Measurements from ENCODE around the gene HOXC10. TPM values are rescaled to one million over a fixed set of nuclear protein-coding genes. Genes with fewer than 3 reads are reported as not detected.

HOXC10 gene
- total RNA-seq, 1 experiment from 2014 or later, result 3.8 TPM

DNA sequence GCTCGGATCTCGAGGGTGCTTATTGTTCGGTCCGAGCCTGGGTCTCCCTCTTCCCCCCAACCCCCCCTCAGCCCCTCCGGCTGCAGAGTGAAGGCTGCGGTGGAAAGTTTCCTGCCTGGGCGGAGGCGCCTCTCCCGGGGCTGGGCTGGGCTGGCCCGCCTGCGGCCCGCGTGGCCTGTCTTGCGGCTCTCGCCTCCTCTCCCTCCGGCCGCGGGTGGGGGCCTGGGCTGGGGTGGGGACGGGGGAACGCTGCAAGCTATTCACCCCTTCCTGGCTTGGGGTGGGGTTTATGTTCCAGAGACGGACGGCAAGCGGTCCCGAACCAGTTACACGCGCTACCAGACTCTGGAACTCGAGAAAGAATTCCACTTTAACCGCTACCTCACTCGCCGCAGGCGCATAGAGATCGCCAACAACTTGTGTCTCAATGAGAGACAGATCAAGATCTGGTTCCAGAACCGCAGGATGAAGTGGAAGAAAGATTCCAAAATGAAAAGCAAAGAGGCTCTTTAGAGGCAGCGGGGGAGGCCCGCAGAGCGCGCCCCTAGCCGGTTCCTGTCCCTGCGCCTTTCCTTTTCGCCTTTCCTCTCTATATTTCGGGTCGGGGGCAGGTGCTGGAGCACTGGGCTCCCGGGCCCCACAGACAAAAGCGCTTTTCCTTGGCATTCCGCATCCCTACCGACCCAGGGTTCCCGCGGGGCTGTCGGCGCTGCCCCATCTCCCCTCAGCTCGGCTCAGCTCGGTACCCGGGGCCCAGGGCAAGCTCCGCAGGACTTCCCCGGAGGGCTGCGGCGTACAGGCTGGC is 49.2 kb downstream of the HOXC10 start:
- Histone ChIP-seq H3K9me3 (ENCODE audit: control insufficient read depth in 1 of 2, insufficient read depth in 1 of 2, low read depth in 1 of 2, low read length in 2 of 2) (no peaks in the 10 kb centered on the region), H3K36me3 (ENCODE audit: control insufficient read depth in 1 of 2, insufficient read depth in 2 of 2, low read length in 2 of 2) (no peaks in the 10 kb centered on the region), H2AFZ (ENCODE audit: low read depth, low read length, poor library complexity, severe bottlenecking) (no peak overlapping the region), H3K4me1 (ENCODE audit: control insufficient read depth in 1 of 2, insufficient read depth in 2 of 2, low read length in 2 of 2) (peaks cover 7 to 29% of the 10 kb centered on the region in 2 experiments), H3K9ac (ENCODE audit: low read length) (peak overlapping the region; percentile 69), H4K20me1 (ENCODE audit: insufficient read depth) (no peaks in the 10 kb centered on the region), H3K4me3 (replicated peaks in 1 of 2; ENCODE audit: low read depth in 1 of 2, low read length in 2 of 2) (peak overlapping the region; percentile 55 to 77), H3K79me2 (ENCODE audit: insufficient read depth, low read length) (no peaks in the 10 kb centered on the region), H3K9me2 (ENCODE audit: insufficient read depth) (no peaks in the 10 kb centered on the region), H3K27me3 (ENCODE audit: insufficient read depth, low read length) (no peaks in the 10 kb centered on the region), H3K4me2 (ENCODE audit: low read length) (peak overlapping the region; percentile 100), H3K27ac (ENCODE audit: low read depth, low read length) (no peak overlapping the region; the same call in 1 of the 2 replicates)
- no TSS peak for BruUV-seq (replicated peaks)
- intact Hi-C loops (cut with micrococcal nuclease), result loop anchor here (5.0 kb wide), 1 partner anchor 103 kb away; no protein-coding TSS in a partner anchor
- ChIA-PET RAD21 (ENCODE audit: low non-redundant PET in 1 of 2, low total read pairs in 2 of 2, uncharacterized antibody in 2 of 2, unreplicated experiment in 2 of 2) (interaction anchor here in 1 of 2 experiments (3.0 kb wide), 1 partner anchor 104 kb away, joined by 12 read pairs; no protein-coding TSS in a partner anchor), POLR2A (no interaction called here), CTCF (interaction anchor here (1.0 to 3.5 kb wide), 3 partner anchors 104 to 167 kb away, joined by 3 to 40 read pairs (median 38); no protein-coding TSS in a partner anchor)
- TF ChIP-seq FOSL1 (IDR thresholded peaks at IDR 0.05; ENCODE audit: low read depth) (no peak), EGR1 (IDR thresholded peaks at IDR 0.05; ENCODE audit: low read depth) (no peak), SRF (IDR thresholded peaks at IDR 0.05; ENCODE audit: low read depth) (no peak), POLR2A (IDR thresholded peaks at IDR 0.05; ENCODE audit: borderline replicate concordance, extremely low read depth, insufficient read depth, insufficient read length) (no peak), ZFX (IDR thresholded peaks at IDR 0.05) (no peak), RAD21 (IDR thresholded peaks at IDR 0.05; ENCODE audit: low read depth) (no peak), SP1 (IDR thresholded peaks at IDR 0.05; ENCODE audit: low read depth) (no peak), JUND (IDR thresholded peaks at IDR 0.05) (no peak), EZH2phosphoT487 (IDR thresholded peaks at IDR 0.05; ENCODE audit: borderline replicate concordance) (no peak), ELF1 (IDR thresholded peaks at IDR 0.05; ENCODE audit: borderline replicate concordance, low read depth) (no peak)
- TF ChIP-seq, protein P1, sequence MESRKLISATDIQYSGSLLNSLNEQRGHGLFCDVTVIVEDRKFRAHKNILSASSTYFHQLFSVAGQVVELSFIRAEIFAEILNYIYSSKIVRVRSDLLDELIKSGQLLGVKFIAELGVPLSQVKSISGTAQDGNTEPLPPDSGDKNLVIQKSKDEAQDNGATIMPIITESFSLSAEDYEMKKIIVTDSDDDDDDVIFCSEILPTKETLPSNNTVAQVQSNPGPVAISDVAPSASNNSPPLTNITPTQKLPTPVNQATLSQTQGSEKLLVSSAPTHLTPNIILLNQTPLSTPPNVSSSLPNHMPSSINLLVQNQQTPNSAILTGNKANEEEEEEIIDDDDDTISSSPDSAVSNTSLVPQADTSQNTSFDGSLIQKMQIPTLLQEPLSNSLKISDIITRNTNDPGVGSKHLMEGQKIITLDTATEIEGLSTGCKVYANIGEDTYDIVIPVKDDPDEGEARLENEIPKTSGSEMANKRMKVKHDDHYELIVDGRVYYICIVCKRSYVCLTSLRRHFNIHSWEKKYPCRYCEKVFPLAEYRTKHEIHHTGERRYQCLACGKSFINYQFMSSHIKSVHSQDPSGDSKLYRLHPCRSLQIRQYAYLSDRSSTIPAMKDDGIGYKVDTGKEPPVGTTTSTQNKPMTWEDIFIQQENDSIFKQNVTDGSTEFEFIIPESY (IDR thresholded peaks at IDR 0.05; ENCODE audit: extremely low read depth, insufficient replicate concordance, low read length), result no peak
- TF ChIP-seq, protein P2, sequence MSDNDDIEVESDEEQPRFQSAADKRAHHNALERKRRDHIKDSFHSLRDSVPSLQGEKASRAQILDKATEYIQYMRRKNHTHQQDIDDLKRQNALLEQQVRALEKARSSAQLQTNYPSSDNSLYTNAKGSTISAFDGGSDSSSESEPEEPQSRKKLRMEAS (IDR thresholded peaks at IDR 0.05), result no peak
- ATAC-seq (peak; percentile 50), DNase-seq (ENCODE audit: low read depth, low spot score) (no peak)
